HUES6 (cell line): Measurements from ENCODE around the gene PRND.
"Not testable (repeated sequence)": the region's sequence is repeated elsewhere in the genome, so short reads cannot be mapped to it uniquely, and the experiment has no call there.

Source experiments
- H3K27ac ChIP-seq: 2 replicates; pipeline ENCODE4 v1.7.0; 2013; ENCODE audit warnings: low read depth, mild to moderate bottlenecking, low read length, inconsistent platforms
- H3K27me3 ChIP-seq: 2 replicates; pipeline ENCODE4 v1.6.1; 2013; ENCODE audit warnings: low read length; ENCODE audit not compliant: control insufficient read depth, insufficient read depth
- H3K36me3 ChIP-seq: 2 replicates; pipeline ENCODE4 v1.6.1; 2013; ENCODE audit warnings: low read length; ENCODE audit not compliant: control insufficient read depth, insufficient read depth
- H3K4me1 ChIP-seq: 2 replicates; pipeline ENCODE4 v1.6.1; 2013; ENCODE audit warnings: low read length; ENCODE audit not compliant: control insufficient read depth, insufficient read depth
- H3K4me3 ChIP-seq: 2 replicates; pipeline ENCODE4 v1.5.1; 2013; ENCODE audit warnings: low read depth, low read length
- H3K9ac ChIP-seq: one replicate; pipeline ENCODE4 v1.6.1; 2013; ENCODE audit warnings: mild to moderate bottlenecking, low read length
- H3K9me3 ChIP-seq: 2 replicates; pipeline ENCODE4 v1.6.1; 2013; ENCODE audit warnings: low read depth, low read length; ENCODE audit not compliant: control insufficient read depth, insufficient read depth

The PRND gene

DNA sequence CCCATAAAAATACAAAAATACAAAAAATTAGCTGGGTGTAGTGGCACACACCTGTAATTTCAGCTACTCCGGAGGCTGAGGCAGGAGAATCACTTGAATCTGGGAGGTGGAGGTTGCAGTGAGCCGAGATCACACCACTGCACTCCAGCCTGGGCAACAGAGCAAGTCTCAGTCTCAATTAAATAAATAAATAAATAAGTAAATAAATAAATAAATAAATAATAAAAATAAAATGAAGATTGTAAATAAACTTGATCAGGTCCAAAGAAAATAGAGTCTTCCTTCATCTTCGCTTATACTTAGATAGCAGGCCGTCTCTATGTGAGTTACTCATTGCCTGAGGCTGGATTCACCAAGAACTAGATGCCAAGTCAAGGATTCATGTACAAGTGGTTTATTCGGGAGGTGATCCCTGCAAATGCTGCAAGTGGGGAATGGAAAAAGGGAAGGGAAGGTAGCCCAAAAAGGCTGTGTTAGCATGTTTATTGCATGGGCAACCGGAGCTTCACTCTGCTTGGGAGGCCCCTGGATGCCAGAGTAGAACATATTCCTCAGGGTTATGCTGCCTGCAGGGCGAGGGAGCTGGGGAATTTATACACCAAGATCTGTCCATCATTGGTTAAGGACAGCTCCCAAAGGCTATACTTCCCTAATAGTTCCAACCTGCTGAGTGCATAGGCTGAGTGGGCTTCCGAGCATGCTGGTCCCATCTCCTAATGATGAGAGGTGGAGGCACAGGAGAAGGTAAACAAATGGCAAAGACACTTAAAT, 16.3 kb downstream of the PRND start:
- H3K27me3 ChIP-seq: 0 out of 2 replicates have a peak, but pooled peaks cover under 1% of the 10 kb centered on the region
- H3K4me1 ChIP-seq: no peaks in the 10 kb centered on the region
- no peaks in the 10 kb centered on the region for H3K9me3 ChIP-seq
- no peaks in the 10 kb centered on the region for H3K36me3 ChIP-seq
- no peak overlapping the region for H3K27ac ChIP-seq
- no peak overlapping the region for H3K9ac ChIP-seq
- H3K4me3 ChIP-seq: no peak overlapping the region

DNA sequence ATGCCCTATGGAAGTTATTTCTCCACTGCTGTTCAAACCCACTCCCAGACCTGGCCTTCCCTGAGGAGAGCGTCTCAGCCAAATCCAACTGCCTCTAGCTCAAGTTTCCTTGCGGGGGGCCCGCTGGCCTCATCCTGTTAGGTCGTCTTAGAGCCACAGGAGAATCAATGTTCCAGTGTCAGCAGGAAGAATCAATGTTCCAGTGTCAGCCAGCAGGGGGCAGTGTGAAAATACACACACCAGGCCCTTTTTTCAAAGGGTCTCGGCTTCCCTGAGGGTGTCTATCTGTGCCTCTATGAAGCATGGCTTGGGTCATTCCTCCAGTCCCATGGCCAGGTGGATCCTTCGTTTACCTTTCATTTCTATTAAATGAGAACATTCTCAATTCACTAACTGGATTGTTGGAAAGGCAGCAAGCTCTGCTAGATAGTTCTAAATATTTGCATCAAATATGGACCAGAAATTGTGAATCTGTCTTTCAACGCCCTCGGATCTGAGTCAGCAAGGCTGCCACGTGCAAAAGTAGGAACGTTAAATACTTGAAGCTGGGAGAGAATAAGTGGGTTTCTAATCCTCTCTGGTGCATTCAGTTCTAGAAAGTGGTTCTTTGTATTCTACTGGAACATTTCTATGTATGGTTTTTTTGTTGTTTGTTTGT, 19.2 kb downstream of the PRND start:
- H3K4me1 ChIP-seq: no peaks in the 10 kb centered on the region
- H3K4me3 ChIP-seq: no peak overlapping the region
- H3K27ac ChIP-seq: no peak overlapping the region
- no peaks in the 10 kb centered on the region for H3K27me3 ChIP-seq
- no peaks in the 10 kb centered on the region for H3K36me3 ChIP-seq
- H3K9me3 ChIP-seq: no peaks in the 10 kb centered on the region
- no peak overlapping the region for H3K9ac ChIP-seq

DNA sequence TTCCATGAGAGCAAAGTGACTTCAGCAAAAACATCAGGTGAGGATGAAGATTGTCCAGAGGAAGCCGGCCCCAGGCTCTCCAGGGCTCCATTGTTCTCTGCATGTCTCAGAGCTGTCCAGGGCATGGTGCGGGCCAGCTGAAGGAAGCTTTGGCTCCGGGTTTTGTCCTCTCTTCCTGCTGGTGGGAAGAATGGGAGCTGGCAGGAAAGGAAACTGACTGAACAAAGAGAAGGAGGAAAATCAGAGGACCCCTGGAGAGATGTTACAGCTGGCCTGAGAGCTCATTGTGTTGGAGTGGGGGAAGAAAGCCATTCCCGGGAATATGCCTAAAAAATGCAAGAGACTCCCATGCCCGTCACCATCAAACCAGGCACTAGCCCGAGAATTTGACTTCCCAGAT, 27.1 kb downstream of the PRND start:
- Histone ChIP-seq H3K27me3 (0 out of 2 replicates have a peak, but pooled peaks cover 5% of the 10 kb centered on the region), H3K9me3 (peaks cover 15% of the 10 kb centered on the region), H3K9ac (no peak overlapping the region), H3K36me3 (no peaks in the 10 kb centered on the region), H3K4me3 (no peak overlapping the region), H3K27ac (no peak overlapping the region), H3K4me1 (peaks cover 15% of the 10 kb centered on the region)

DNA sequence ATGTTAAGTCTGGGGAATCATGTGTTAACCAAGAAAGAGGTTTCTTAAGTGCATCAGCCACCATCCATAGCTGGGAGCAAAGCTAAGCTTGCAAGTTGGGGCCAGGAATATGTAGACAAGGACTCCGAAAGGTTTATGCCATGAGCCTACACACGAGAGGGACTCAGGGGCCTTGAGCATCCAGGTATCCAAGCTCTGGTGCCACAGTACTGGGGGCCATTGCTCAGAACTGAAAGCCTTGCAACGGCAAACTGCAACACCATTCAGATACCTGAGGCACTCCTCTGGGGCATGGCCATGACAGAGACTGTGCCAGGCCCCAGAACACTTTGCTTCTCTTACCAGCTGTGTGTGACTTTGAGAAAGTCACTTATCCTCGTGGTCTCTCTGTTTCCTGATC, 27.6 kb downstream of the PRND start:
- Histone ChIP-seq H3K4me3 (no peak overlapping the region), H3K27ac (no peak overlapping the region), H3K27me3 (0 out of 2 replicates have a peak, but pooled peaks cover 5% of the 10 kb centered on the region), H3K36me3 (no peaks in the 10 kb centered on the region), H3K9ac (no peak overlapping the region), H3K4me1 (peaks cover 15% of the 10 kb centered on the region), H3K9me3 (peaks cover 15% of the 10 kb centered on the region)

DNA sequence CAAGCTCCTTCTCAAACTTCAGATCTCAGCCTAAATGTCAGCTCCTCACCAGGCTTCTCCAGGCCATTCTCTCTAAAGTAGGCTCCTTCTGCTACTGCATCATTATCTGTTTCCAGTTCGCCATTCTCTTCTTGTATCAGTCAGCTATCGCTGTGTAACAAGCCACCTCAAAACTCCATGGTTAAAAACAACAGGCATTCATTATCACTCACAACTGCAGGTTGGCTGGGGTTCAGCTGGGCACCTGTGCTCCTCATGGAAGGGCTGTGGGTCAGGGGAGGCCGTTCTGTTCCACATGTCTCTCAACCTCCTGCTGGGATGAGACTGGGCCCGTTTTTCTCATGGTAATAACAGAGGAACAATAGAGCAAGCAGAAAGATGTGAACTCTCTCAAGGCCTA, 28.7 kb downstream of the PRND start:
- H3K9ac ChIP-seq: no peak overlapping the region
- no peak overlapping the region for H3K27ac ChIP-seq
- peaks cover 15% of the 10 kb centered on the region for H3K4me1 ChIP-seq
- H3K27me3 ChIP-seq: 0 out of 2 replicates have a peak, but pooled peaks cover 5% of the 10 kb centered on the region
- H3K4me3 ChIP-seq: no peak overlapping the region
- H3K9me3 ChIP-seq: peaks cover 15% of the 10 kb centered on the region
- H3K36me3 ChIP-seq: no peaks in the 10 kb centered on the region

DNA sequence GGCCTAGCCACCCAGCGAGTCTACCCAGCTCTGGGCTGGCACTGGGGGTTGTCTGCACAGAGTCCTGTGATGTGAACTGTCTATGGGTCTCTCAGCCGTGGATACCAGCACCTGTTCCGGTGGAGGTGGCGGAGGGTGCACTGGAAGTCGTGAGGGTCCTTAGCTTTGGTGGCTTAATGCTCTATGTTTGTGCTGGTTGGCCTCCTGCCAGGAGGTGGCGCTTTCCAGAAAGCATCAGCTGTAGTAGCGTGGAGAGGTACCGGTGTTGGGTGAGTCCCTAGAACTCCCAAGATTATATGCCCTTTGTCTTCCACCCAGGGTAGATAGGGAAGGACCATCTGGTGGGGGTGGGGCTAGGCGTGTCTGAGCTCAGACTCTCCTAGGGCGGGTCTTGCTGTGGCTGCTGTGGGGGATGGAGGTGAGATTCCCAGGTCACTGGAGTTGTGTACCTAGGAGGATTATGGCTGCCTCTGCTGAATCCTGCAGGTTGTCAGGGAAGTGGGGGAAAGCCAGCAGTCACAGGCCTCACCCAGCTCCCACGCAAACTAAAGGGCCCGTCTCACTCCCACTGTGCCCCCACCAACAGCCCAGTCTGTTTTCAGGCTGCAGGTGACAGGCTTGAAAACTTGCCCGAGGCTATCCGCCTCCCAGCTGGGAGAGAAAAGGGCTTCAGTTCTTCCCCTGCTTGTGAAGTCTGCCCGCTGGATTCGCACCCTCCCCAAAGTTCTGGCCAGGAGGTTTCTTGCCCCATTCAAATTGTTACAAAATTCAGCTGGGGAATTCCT, 37.6 kb downstream of the PRND start:
- H3K9ac ChIP-seq, H3K36me3 ChIP-seq, H3K9me3 ChIP-seq, H3K27ac ChIP-seq, H3K4me1 ChIP-seq: not testable (repeated sequence)
- H3K4me3 ChIP-seq: peak overlapping the region; percentile 40; the same call in 1 of the 2 replicates
- H3K27me3 ChIP-seq: peaks cover 16% of the 10 kb centered on the region

DNA sequence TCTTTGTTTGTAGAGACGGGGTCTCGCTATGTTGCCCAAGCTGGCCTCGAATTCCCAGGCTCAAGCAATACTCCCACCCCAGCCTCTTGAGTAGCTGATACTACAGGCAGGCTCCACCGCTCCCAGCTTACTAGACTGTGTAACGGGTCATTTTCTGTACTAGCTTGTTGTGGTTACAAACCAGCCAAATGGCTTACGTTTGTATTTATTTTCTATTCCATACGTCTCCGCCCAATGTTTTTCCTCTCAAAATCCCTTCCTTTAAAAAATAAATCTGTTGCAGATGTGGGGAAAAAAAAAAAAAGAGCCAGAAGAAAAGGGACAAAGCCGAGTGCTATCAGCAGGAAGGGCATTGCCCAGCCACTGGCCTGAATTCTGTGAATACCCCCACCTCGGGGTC, 41.6 kb downstream of the PRND start:
- no peaks in the 10 kb centered on the region for H3K36me3 ChIP-seq
- no peak overlapping the region for H3K9ac ChIP-seq

DNA sequence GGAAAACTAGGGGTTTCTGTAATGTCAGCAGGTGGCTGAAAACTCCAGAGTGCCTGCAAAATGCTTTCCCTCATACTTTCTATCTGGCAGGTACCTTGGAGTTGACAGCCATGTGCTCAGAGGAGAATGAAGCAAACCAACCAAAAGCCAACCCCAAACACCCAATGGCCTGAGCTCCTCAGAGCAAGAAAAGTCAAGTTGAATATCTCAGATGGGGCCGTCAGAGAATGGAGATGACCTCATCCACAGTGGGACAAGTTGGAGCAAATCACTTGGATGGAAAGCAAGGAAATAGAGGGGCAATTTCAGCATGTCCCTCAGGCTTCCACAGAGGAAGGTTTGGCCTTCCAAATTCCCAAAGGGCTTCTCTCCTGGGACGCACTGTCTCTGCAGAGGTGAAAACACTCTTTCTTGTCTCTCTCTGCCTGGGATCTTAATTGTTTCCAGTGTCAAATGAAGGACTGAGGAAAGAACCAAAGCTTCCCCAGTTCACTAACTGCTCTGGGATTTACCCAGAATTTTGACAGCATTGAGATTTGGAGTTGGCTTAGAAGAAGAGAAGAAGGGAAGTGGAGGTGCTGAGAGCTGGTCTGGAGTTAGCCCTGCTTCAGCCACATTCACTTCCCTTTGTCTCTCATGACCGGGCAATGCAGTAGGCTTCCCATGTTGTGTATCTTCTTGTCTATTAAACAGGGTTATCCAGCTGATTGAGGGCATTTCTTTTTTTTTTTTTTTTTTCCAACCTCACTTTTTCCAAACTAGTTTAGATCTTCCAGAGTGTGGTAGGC, 42.2 kb downstream of the PRND start:
- Histone ChIP-seq H3K4me3 (no peak overlapping the region), H3K9ac (no peak overlapping the region), H3K4me1 (0 out of 2 replicates have a peak, but pooled peaks cover 4% of the 10 kb centered on the region), H3K36me3 (no peaks in the 10 kb centered on the region), H3K9me3 (no peaks in the 10 kb centered on the region), H3K27ac (no peak overlapping the region), H3K27me3 (peaks cover 16% of the 10 kb centered on the region)

More for the DNA sequence above, 41.6 kb downstream of the PRND start:
- Histone ChIP-seq H3K9me3 (no peaks in the 10 kb centered on the region), H3K4me3 (no peak overlapping the region), H3K4me1 (0 out of 2 replicates have a peak, but pooled peaks cover 4% of the 10 kb centered on the region), H3K27me3 (peaks cover 16% of the 10 kb centered on the region), H3K27ac (no peak overlapping the region)

DNA sequence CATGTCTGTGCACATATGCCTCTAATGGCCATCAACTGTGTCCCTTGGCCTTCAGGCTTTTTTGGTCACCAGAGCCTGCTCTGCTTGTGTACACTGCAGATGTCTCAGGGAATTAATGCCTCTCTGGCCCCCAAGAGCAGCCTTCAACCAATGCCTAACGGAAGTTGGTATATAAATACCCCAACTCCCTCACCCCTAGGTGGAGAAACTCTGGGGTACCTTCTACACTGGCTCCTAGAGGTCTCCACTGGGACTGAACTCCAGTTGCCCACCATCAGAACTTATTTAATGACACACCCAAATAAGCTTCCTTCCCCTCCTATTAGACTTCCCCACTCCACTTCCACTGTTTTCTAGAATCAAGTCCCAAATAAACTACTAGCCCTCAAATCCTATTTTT, 43.1 kb downstream of the PRND start:
- no peak overlapping the region for H3K4me3 ChIP-seq
- H3K9ac ChIP-seq: no peak overlapping the region
- H3K36me3 ChIP-seq: no peaks in the 10 kb centered on the region
- H3K27ac ChIP-seq: no peak overlapping the region
- H3K9me3 ChIP-seq: peaks cover 4% of the 10 kb centered on the region; the same call in 1 of the 2 replicates
- H3K27me3 ChIP-seq: peaks cover 16% of the 10 kb centered on the region
- H3K4me1 ChIP-seq: no peaks in the 10 kb centered on the region

DNA sequence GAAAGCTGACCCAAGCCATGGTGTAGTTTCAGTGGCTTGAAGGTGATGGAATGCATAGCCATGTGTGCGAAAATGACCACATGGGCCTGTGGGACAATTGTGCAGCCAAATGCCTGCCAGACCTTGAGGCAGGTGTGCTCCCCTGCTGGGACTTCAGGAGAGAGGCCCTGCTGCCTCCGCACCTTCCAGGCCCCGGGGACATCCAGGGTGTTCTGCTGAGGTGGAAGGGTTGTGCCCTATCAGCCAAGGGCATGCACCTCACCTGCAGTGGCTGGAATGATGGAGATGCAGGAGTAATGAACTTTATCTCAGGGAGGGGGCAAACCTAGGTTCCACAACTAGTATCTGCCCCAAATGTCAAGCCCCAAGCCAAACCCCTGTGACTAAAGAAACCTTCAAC, 44.0 kb downstream of the PRND start:
- H3K4me1 ChIP-seq: no peaks in the 10 kb centered on the region
- peaks cover 9% of the 10 kb centered on the region; the same call in 1 of the 2 replicates for H3K9me3 ChIP-seq
- H3K4me3 ChIP-seq: no peak overlapping the region
- H3K36me3 ChIP-seq: no peaks in the 10 kb centered on the region
- peaks cover 16% of the 10 kb centered on the region for H3K27me3 ChIP-seq
- H3K27ac ChIP-seq: no peak overlapping the region
- H3K9ac ChIP-seq: no peak overlapping the region
